GM04504 (cell line): ENCODE data around the gene NEMP1.
A peak's percentile ranks its signal among the peaks of the same experiment; 100 is the strongest.
"Not testable (repeated sequence)": the region's sequence is repeated elsewhere in the genome, so short reads cannot be mapped to it uniquely, and the experiment has no call there.

Experiments
- DNase-seq: peaks from one replicate; pipeline ENCODE4 v3.0.0-alpha.2; 2012; ENCODE audit warnings: low read depth

Gene NEMP1, protein sequence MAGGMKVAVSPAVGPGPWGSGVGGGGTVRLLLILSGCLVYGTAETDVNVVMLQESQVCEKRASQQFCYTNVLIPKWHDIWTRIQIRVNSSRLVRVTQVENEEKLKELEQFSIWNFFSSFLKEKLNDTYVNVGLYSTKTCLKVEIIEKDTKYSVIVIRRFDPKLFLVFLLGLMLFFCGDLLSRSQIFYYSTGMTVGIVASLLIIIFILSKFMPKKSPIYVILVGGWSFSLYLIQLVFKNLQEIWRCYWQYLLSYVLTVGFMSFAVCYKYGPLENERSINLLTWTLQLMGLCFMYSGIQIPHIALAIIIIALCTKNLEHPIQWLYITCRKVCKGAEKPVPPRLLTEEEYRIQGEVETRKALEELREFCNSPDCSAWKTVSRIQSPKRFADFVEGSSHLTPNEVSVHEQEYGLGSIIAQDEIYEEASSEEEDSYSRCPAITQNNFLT

DNA sequence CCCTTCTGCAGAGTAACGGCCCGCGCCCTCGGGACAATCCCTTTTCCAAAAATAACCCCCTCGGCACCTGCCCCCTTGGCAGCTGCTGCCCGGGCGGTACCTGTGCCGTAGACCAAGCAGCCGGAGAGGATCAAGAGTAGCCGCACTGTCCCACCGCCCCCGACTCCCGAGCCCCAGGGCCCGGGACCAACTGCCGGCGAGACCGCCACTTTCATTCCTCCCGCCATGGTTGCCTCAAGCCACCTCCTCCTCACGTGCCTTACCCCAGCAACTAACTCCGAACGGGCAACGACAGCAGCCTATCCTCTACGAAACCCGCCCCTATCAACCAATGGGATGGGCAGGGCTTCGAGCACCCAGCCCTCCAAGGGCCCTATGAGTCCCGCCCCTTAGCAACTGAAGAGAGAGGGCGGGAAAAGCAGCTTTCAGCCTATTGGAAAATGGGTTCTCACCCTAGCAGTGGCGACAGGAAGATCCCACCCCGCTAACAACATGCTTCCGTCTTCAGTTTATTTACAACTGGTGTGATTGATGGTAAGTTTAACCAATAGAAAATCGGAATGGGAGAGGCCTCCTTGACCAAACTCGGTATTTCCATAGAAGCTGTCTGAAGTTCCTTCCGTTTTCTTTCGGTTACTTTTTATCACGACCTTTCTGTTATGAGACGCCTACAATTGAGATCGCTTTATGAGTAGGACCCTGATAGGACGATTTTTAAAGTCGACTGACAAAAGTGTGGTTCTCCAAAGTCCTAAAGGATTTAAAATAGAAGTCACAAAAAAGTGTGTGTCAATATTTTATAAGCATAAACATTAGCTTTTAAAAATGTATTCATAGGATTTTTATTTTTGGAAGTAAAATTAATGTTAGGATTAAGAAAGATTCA, at the start of gene NEMP1:
NEMP1 (minus strand) TSS at position 273 of the 886 bp plus-strand sequence; CDS start at position 227, 46 bp downstream.
- DNase-seq, result peak; percentile 100

DNA sequence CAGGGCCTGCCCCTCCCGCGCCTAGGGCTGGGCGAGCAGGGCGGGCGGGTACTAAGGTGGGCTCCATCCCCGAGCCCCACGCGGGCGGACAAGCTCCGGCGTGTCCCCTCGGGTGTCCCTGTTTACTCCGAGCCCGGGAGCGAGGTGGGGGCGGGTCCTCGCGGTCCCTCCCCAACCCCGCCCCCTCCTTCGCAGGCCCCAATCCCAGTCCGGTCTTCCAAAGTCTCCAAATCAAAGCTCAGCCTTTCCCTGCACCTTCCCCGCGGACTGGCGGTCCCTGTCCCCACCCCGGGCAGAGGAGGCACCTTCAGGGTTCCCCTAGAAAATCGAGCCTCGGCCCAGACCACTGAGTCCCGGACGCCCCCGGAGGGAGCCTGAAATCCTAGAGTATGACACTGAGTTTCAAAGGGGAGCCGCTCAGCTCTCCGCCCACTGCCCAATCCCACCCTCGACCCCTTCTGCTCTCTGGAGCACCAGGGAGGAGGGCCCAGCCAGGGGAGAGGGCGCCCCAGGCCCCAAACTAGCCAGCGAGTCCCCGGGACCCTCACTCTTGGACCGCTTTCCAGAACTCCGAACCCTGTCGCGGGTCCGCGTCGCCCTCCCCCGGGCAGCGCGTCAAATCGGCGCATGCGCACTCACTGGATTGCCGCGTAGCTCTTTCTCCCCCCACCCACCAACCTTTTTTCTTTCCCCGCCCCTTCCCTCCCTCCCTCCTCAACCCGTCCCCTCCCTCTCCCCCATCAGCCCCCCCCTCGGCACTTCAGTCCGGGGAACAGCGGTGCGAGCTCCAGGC, 49.3 kb upstream of the NEMP1 start, which contains the start of gene LRP1:
LRP1 (plus strand) TSS at position 758 of the 793 bp plus-strand sequence. CDS start 482 bp downstream, outside the sequence.
- peak; percentile 73 for DNase-seq

DNA sequence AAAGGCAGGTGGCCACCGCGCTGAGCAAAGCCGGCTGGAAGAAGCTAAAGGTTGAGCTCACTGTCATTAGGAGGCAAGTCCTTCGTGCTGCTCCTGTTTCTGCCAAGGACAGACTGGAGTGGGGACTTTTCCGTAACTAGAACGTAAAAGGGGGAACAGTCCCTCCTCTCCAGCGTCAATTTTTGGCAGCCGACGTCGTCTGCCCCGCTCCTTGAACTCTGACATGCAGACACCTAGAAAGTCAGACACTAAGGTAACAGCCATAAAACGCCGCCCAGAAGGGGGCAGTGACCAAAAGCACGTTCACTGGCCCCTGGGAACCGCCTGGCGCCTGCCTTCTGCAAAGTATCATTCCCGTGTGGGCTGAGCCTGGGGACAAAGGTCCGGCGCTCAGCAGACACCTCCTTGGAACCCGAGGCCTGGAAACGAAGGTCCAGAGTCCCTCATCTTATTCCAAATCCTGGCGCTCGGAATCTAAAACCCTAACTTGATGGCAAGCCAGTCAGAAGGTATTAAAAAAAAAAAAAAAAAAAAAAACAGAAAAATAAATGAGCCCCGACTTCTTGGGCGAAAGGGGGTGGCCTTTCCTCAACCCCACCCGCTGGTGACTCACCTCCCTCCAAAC, 48.6 kb upstream of the NEMP1 start:
- DNase-seq, result no peak

DNA sequence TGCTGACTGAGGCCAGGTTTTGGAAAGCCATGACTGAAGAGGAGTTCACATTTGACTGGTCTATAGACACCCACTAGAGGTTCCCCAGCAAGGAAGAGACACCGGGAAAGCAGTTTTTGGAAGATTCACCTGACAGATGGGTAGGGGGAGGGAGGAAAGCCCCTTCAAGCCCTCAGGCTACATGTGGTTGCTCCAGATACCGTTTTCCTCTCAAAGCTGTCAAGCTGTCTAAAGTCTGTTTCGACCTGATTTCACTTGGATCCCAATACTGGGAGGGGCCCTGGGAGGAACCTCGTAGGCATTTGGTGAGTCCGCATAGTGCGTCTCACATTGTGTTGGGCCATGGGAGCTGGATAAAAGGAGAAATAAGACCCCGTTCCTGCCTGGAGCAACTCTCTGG, 48.0 kb upstream of the NEMP1 start:
- no peak for DNase-seq

DNA sequence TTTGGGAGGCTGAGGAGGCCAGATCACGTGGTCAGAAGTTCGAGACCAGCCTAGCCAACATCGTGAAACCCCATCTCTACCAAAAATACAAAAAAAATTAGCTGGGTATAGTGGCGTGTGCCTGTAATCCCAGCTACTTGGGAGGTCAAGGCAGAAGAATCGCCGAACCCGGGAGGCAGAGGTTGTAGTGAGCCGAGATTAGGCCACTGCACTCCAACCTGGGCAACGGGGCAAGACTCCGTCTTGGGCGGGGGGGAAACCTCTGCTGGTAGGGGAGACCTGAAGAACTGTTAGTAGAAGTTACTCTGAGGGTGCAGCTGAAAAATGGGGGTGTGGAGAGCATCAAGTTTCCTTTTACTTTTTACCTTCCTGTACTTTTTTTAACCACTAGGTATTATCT, 47.5 kb upstream of the NEMP1 start:
- DNase-seq, result no peak

DNA sequence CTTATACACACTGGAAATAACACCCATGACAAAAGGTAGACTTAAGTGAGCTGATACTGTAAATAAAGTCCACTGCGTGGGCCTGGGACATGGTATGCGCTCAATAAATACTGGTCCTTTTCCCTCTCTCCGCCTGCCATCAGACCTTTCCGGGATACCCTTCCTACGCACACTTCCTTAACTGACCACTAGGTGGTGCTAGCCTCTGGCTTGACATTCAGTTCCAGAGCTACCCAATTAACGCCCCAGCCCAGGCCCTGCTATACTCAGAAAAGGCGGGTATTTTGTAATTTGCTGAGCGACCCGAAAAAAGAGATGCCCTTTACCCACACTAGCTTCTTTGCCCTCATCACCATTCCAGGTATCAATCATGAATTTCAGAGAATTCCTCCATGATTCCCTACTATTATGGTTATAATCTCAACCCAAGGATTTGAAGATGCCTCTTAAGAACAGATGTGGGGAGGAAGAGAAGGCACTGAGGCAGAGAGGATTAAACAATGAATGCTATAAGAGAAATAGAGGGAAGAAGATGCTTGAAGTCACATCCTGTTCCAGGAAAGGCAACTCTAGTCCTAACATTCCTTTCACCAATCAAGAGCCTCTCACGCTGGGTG, 45.8 kb upstream of the NEMP1 start:
- no peak for DNase-seq

DNA sequence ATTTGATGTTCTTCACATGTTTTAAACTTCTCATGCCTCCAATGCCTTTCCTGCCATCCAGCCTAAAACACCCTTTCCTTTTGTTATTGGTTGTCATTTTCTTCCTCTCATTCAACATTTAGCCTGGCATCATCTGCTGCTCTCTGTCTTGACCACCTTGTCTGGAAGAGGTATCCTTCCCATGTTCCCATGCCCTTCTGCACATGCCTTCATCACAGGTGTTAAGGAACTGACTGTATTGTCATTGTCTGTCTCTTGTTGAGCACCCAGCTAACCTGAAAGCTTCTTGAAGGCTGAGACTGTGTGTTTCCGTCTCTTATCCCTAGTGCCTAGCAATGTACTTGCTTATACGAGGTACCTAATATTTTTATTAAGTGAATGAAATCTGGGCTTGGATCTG, 45.2 kb upstream of the NEMP1 start:
- DNase-seq, result no peak

DNA sequence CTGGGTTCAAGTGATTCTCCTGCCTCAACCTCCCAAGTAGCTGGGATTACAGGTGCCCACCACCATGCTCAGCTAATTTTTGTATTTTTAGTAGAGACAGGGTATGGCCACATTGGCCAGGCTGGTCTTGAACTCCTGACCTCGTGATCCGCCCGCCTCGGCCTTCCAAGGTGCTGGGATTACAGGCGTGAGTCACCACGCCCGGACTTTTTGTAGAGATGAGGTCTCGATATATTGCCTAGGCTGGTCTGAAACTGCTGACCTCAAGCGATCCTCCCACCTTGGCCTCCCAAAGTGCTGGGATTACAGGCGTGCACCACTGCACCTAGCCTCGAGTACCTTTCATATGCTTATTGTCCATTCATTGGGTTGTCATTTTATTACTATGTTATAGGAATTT, 42.1 kb upstream of the NEMP1 start:
- DNase-seq, result not testable (repeated sequence)

DNA sequence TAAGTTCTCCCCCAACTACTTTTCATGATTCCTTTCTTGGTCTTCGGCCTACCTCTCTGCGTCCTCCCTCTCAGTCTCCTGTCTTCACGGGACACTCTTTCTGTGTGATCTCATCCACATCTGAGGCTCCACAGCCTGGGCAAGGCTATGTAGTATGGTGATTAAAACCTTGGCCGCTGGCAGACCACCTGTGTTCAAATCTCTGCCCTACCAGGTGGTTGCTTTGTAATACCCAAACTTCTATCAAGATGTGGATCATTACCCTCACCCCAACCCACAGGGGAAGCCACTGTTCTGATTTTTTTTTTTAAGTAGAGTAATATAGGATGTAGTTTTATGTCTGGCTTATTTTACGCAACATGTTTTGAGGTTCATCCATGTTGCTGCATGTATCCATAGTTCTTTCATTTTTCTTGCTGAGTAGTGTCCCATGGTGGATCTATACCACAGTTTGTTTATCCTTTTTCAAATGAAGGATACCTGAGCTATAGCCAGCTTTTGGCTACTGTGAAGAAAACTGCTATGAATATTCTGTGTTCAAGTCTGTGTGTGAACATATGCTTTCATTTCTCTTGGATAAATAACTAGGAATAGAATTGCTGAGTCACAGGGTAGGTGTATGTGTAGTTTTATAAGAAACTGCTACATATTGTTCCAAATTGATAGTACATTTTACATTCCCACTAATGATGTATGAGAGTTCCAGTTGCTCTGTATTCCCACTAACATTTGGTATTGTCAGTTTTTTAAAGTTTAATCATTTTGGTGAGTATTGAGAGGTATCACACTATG, 40.9 kb upstream of the NEMP1 start:
- no peak for DNase-seq

DNA sequence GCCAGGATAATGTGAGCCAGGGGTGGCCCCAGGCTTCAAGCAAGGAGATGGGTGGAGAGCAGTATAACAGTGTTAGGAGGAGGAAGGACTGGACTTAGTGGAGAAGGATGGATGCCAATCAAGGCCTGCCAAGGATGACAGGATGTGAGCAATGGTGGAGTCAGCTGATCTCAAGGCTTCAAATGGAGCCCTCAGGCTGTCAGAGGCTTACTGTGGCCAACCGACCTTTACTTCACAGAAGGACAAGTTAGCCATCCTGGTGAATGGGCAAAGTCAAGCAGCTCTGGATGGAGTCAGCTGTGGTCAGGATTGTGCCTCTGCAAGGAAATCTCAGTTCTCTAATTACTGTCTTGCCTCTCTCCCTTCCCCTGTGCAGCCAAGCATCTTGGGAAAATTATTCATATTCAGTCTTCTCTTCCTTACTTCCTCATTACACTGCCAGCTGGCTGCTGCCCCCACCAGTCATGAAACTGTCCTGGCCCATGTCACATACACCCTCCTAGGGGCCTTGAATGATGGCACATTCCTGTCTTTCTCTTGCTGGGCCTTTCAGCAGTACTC, 40.2 kb upstream of the NEMP1 start:
- DNase-seq, result no peak

DNA sequence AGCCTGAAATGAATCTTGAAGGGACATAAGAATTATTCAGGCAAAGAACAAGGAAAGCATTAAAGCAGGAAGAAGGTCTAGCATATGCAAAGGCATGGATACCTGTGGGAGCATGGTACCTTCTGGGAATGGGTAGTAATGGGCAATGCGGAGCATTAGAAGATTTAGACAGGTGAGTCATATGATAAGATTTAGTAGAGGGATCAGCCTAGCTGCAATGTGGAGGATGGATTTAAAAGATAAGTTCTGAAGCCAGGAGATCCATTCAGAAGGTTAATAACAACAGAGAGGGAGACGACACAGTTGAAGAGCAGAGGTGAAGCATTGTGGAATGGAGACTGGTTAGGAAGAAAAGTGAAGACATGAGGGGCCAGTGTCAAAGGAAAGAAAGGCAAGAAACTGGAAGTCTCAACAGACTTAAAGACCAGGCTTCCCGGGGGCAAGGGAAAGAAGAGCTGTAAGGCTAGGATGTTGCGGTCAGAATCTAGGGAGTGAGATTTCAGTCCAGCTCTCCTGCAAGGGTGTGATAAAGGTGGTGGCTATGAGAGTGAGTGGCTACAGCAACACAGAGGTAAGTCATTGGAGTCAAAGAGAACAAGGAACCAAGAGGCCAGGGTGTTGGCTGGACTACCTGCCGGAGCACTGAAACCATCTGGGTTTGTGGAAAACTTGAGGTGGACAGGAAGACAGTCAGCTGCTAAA, 38.1 kb upstream of the NEMP1 start:
- no peak for DNase-seq

DNA sequence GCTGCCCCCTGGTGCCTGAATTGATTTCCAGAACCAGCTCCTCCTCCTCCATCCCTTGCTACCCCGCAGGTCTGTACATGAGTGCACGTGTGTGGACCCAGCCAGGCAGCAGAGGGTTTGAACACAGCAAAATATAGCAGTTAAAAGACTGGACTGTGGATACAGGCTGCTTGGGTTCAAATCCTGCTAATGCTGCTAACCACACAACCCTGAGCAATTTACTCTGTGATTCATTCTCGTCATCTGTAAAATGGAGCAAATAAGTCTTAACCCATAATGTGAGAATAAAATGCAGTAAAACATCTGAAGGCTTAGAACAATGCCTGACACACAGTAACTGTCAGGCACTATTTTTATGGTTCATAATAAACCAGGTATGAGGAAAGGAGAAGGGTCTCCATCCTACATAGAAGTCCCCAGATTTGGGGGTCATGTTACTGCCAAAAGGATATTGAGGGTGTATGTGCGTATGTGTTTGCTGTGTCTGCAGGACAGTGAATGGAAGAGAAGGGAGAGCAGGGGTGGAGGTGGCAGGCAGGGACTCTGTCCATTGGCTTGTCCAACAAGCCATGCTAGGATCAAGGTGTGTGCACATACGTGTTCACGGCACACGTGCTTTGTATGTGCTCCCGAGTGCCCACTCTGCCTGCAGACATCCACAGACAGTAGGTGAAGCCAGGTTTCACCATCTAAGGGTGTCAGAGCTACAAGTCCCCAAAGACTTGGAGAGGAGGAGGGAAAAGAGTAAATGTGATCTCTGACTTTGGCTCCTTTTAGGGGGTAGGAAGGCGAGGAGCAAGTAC, 34.1 kb upstream of the NEMP1 start:
- DNase-seq, result no peak

DNA sequence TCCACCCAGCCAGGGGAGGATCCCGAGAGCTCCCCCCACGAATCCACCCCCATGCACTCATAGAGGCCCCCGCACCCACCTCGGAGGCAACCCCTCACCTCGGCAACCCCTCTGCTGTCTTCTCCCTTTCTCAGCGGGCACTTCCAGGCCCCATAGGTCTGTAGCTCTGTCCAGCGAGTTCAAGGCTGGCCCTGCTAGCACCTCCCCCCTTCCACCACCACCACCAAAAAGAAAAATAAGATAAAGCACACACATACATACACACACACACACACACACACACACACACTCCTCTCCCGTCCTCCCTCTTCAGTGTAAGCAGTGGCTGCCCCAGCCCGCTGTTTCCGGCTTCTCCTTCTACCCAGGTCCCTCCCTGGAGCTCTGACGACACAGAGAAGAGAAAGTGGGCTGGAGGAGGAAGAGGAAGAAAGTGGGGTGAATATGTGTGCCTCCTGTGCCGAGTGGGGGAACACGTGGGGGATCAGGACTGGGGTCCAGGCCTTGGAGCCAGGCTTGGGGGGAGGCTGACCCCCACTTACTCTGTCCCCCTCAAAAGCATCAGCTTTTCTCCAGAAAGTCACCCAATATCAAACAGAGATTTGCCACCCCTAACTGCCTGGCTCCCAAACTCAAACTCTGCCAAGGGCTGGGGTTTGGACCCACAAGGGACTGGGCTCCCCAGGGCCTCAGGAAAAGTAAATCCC, 32.6 kb upstream of the NEMP1 start, which contains the start of gene STAT6:
STAT6 (minus strand) TSS at position 332 of the 704 bp plus-strand sequence. CDS start 3,084 bp downstream, outside the sequence.
- DNase-seq, result peak; percentile 61

DNA sequence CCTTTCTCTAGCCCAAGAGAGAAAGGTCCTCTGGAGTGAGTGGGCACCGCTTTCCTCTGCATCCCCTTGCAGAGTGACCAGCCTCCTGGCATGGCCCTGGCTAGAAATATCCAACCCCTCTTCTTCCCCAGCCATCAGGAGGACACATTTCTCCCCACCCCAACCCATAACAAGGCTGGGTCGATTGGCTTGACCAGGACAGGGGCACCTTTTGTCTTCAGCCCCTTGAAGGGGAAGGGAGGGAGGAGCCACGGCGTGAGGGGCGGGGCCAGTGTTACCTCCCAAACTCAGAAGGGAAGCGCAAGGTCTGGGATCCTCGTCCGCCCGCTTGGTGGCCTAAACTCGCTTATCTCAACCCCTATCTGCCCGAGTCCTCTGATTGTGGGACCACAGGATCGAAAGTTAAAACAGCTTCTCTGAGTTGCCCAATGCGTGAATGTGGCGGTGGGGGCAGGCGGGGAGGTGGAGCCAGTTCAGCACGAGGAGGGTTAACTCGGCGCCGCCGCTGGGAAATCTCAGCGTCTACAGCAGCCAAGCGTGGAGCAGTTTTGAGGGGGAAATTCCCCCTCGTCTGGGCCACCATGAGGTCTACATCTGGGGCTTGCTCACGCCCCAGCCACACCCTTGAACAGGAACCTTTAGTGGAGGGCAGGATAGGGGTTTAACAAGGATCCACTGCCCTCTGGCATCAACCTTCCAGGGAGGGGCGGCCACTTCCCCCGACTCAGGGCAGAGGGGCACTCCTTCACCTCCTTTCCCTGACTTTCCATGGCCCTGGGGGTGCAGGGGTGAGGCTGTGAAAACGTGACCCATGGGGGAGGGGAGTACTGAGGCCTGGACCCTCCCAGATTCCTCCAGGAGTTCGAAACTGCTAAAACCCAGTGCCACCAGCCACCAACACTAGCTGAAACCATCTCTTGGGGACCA, 31.8 kb upstream of the NEMP1 start:
- no peak for DNase-seq

DNA sequence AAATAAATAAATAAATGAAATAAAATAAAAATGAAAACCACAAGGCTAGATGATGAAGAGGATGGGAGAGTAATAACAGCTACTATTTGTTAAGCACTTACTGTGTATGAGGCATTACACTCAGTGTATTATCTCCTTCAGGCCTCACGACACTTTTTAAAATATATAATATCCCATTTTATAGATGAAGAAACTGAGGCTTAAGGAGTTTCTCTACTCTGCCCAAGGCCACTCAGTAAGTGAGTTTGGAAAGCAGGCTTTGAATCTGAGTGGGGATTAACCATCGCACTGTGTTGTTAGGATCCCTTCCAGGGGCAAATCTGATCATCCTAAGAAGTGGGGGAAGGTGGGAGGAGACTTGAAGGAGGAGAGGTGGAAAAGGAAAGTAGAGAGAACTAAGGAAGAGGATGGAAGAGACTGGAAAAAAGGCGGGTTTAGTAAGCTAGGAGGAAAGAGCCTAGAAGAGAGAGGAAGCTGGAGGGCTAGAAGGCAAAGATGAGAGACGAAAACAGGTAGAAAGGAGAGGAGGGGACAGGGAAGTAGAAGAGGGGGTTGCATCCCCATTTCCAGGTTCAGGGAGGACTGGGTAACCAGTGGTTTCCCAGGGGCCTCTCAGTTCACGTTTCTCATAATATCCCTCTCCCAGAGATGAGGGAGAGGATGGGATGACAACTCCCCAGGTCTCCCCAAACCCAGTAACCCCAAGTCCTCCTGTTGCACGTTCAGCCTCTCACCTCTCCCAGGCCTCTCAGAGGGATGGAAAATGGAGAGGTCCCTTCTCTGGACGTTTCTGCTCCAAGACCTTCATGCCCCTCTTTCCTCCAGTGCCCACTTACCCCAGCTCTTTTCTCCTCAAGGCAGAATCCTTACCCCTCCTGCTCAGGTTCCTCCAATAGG, 30.9 kb upstream of the NEMP1 start:
- no peak for DNase-seq
